H1 (cell line): ENCODE results near the gene STXBP5. TPM values are rescaled to one million over a fixed set of nuclear protein-coding genes. Genes with fewer than 3 reads are reported as not detected.

Experiments
- CHD1 ChIP-seq: IDR thresholded peaks from 2 replicates; pipeline ENCODE4 v1.6.1; 2012; ENCODE audit warnings: low read depth, low read length, improper control_type of control experiment
- polyA plus RNA-seq, 7 experiments: library from polyadenylated mRNA; depleted of rRNA in 3 of 7; stranded (reverse) in 5 of 7; unstranded in 2 of 7; fragments of >200 nt in 5 of 7; fragments of 200-250 nt in 2 of 7; gene quantifications; 1 replicate in 5 of 7; 2 replicates in 1 of 7; 4 replicates in 1 of 7; pipeline versions ENCODE4 v1.2.1 to v1.2.3, GENCODE V29; 2011 to 2013; ENCODE audit warnings: missing spikeins in 2 of 7, mixed read lengths in 2 of 7
- total RNA-seq: library from RNA; stranded (reverse); fragmentation: NEBNext Ultra II Directional; extraction: Animal tissue kit (Norgen Biotek cat#: 25700); gene quantifications from 2 replicates; pipeline ENCODE4 v1.2.1, GENCODE V29; 2021
- TF ChIP-seq, protein P1 (sequence below): IDR thresholded peaks from 2 replicates; pipeline ENCODE4 v1.6.1; 2012; ENCODE audit warnings: inconsistent platforms

The STXBP5 gene
- total and polyA plus RNA-seq, 2 of the 8 experiments (the other 6 are each of a cell fraction or from before 2014, with no cell fraction given), result 2.7 to 10.8 TPM

DNA sequence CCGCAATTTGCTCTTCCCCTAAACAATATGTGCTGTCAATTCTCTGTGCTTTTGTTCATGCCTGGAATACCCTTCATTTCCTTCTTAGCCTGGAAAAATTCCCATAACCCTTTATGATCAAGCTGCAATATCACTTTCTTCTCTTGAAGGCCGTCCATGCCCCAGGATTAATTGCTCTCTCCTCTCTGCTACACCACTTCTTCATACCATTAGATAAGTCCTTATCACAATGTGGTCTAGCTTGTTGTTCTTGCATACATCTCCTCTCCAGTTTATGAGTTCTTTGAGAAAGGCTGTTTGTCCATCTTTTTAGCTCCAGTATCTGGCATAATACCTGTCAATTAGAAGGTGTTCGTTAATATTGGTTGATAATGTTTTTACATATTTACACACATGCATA is 193.1 kb downstream of the STXBP5 start (continued):
- no peak for TF ChIP-seq CHD1
- TF ChIP-seq, protein P1, sequence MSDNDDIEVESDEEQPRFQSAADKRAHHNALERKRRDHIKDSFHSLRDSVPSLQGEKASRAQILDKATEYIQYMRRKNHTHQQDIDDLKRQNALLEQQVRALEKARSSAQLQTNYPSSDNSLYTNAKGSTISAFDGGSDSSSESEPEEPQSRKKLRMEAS, result no peak
- TF ChIP-seq, all 59 proteins: peak for 0
